ENCODE measurements around the gene CDKN1A.

The CDKN1A gene

DNA sequence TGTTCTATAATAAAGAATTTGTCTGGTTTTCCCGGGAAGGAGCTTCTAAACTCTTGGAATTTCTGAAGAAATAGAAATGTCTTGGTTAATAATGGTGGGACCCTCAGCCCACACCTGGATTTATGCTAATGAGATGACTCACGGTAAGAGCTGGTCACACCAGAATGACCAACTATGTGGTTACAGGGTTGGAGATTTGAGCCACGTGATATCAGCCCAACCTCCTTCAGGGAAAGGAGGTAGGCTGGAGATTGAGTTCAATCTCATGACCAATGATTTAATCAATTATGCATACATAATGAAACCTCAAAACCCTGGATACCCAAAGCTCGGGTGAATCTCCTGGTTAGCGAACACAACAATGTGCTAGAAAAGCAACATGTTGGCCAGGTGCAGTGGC is 22.1 kb upstream of the CDKN1A start:
- DNase-seq: no peak

DNA sequence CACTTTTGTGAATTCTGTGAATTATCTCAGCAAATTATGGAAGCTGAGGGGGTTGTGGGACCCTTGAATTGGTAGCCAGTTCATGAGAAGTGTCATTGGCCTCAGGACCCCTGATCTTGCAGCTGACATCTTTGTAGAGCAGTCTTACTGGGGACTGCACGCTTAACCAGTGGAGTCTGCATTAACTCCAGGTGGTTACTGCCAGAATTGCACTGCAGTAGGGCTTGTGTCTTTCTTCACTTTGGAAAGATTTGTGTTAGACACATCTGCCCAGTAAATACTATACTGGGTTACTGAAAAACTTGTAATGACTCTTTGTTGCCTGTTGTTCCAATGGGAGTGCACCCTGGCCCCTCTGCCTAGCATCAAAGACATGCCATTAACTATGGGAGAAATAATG is 21.2 kb upstream of the CDKN1A start:
- no peak for DNase-seq

DNA sequence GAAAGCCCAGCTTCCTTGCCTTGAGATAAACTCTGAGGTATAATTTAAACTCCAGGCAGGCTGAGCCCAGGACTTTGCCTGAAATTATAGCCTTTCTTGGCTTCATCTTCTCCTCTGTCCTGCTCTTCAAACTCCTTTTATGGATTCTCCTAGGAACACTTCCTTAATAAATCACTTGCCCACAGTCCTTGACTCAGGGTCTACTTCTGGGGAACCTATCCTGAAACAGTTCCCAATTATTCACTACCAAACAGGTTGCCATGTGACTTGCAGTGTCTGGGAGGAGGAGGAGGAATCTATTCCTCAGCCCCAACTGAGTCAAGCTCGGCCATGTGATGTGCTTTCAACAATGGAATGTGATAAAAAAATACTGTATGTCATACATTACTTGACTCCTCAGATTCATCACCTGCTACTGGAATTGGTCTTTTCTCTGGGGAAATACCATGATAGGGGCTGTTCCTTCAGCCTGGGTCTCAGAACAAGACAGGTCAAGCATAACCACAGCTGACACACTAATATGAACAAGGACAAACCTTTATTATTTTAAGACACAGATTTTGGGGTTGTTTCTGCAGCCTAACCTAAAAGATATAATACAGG is 20.5 kb upstream of the CDKN1A start:
- no peak for DNase-seq

DNA sequence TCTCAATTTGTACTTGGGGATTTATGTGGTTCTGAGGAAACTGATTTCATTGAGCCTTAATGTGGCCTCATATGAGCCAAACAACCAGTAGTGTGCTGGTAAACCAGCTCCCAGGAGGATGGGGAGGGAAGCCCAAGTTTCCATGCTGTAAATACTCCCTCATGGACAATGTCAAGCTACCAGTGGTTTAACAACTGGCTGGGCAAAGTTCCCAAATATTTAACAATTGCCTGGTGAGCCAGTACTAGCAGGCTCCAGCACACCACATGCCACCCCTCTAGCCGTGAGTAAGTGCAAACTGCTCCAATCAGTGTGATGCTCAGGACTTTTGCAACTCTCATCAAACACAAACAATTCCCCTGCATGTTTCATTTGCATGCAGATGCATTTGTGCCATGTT is 19.2 kb upstream of the CDKN1A start:
- DNase-seq: no peak

DNA sequence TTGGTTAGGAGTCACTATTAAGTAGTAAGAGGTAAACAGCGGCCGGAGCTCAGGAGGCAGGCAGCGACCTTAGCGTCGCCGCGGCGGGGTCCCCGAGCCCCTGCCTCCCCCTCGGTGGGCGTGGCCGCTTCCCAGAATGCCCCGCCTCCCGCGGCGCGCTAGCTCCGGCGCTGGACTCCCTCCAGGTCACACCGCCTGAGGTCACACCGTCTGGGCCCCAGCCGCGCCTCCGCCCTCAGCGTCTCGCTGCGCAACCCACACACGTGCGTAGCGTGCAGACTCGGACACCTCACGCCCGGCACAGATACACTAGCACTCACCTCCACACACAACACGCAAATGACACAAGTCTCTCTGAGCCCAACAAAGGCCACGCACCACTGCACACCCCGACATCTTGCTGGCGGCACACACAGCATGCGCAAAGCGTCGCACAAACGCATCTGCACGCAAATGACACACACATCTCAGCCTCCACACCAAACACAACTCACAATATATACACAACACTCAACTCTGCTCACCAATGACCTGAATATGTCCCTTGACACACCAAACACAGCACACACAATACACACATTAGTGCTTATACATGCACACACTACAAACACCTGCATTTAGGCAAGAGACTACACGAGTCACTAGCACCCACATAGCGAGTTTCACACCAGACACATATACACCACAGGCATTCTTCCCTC is 17.6 kb upstream of the CDKN1A start:
- no peak for DNase-seq

DNA sequence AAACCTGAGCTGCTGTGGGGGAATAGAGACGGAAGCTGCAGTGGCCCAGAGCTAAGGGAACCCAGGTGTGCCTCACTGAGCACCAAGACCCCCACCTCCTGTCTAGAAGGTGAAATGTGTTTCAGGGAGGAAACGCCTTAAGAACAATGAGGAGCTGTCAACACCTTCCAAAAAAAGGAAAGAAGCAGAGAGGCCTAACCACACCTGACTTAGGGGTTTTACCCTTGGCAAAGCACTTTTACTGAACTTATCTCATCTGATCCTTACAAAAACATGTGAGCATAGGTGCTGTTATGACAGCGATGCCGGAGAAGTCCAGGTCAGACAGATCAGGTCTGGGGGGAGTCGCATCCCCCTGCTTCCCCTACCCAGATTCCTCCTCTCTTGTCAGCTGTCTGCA is 16.1 kb upstream of the CDKN1A start:
- DNase-seq: no peak

DNA sequence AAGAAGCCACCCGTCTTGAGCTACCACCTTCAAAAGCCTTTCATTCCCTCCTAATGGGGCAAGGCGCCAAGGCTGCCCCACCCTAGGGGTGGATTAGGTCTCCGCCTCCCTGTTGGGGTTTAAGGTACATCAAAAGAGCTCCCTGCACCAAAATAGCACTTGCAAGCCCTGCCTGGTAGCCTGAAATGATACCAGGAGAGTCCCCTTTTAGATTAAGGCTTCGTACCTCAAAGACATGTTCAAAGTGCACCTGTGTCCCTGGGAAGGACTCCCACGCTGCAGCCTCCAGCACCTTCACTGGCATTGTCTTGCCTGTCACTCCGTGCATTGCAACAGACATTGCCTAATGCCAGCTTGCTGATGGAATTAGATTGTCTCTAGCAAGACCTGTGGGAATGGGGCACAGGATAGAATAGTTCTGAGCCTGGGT is 15.7 kb upstream of the CDKN1A start:
- DNase-seq: no peak

DNA sequence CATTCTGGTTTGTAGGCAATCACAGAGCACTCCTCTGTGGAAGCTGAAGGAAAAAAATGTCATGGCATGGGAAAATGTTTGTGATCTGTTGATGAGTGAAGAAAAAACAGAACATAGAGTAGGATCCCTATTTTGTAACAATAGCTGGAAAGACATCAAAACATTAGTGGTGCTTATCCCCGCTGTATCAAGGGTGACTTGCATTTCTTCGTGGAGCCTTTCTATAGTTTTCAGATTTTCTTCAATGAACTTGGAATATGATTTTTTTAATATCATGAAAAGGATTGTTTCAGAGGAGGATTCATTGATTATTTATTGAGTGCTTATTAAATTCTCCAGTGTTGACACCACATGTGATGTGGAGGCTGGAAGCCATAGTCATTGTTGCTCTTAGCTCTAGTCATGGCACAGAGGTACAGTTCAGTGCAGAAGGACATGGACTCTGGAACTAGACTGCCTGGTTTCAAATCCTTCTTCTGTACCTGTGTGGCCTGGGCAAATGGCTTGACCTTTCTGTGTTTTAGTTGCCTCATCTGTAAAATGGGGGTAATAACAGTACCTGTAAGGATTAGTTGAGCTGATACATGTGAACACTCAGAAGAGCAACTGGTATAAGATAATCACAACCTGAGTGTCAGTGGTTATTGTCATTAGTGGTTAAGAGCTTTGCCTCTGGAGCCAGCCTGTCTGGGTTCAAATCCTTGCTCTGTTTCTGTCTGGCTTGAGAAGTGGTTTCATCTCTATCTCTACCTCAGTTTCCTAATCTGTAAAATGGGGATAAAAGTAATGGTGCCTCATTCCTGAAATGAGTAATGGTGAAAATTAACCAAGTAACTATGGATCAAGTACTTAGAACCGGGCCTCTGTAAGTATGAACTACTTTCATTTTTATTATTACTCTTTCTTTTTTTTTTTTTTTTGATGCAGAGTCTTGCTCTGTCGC is 14.7 kb upstream of the CDKN1A start:
- DNase-seq: no peak

DNA sequence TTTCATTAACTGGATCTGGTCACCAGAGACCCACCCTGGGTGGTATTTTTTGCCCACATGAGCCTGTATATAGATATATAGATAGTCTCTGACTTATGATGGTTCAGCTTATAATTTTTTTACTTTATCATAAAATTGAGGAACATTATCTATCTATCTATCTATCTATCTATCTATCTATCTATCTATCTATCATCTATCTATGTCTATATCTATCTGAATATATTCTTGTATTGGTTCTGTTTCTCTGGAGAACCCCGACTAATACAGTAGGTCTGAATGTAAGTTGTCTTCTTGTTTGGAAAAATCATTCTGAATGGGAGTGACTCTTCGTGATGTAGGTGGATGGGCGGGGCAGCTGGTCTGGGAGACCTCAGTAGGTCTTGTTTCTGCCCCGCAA is 13.3 kb upstream of the CDKN1A start:
- no peak for DNase-seq

DNA sequence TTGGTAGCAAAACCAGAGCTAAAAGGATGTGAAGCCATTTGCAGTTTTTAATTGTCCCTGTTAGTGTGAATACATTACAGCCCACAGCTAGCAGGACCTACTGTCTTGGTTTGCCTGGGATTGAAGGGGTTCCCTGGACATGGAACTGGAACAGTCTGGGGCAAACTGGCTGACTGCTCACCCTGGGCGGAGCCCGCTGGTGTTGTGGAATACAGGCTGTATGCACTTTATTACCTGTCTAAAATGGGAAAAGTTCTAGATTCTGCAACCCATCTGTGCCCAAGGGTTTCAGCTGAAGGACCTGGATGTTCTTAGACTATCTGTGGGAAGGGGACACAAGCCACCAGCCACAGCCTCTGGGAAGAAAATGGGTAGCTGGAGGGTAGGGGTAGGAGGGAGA is 12.2 kb upstream of the CDKN1A start:
- DNase-seq: no peak

DNA sequence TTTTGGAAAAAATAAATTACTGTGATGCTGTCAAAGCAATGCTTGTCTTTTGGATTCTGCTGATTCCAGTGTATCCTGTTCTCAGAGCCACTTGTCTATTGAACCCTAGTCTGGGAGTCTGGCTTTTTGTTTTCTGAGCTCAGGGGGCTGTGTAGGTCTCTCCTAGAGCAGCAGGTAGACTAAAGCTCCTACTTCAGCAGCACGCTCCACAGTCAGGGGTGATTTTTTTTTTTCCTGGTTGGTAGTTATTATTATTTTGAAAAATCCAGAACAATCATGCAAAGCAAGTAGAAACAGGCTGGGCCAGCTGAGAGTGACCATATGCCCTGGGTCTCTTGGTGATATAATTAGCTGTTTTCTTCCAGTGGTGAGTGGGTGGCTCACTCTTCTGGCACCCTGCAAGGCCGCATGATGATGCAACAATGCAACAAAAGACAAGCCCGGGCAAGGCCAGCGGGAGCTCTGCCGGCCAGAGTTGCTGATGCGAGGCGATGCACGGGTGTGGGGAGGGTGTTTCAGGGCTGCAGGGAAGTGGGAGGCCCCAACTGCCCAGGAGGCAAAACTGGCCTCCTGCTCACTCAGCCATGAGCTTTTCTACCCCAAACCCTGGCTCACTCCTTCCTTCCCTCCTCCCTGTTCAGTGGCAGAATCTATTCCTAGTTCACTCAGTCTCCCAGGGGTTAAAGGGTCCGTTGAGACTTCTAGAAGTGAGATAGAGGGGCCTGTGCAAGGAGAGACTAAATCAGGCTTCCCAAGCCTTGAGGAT is 11.5 kb upstream of the CDKN1A start:
- no peak for DNase-seq

DNA sequence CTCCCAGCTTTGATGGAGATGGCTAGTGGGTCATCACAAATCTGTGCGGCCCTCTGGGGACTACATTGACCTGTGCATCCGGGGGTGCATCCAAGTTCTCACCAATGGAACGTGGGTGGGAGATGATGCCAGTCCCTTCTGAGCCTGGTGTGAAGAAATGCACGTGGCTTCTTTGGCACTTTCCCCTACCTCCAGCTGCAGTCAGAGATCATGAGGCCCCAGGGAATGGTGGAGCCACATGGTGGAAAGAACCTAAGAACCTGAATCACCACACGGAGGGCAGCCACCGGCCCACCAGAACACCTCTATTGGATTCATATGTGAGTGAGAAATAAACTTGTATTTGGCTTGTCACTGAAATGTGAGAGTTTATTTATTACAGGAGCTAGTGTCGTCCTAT is 9.9 kb upstream of the CDKN1A start:
- DNase-seq: no peak

DNA sequence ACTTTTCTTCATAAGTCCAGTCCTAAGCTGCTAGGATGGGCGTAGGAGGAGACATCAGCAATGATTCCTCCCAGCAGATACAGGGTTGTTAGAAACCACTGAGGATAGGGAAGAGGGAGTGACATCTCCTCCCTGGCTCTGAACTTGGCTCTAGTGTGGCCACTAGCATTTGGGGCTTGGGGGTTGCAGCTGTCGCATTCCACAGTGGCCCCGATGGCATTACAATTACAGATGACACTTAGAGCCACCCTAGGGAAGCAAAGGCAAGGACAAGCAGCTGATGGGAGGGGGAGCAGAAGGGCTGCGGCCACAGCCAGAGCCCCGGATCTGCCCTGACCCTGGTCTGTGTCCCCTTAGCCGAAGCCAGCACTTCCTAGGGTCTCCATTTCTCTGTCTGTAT is 9.5 kb upstream of the CDKN1A start:
- DNase-seq: no peak

DNA sequence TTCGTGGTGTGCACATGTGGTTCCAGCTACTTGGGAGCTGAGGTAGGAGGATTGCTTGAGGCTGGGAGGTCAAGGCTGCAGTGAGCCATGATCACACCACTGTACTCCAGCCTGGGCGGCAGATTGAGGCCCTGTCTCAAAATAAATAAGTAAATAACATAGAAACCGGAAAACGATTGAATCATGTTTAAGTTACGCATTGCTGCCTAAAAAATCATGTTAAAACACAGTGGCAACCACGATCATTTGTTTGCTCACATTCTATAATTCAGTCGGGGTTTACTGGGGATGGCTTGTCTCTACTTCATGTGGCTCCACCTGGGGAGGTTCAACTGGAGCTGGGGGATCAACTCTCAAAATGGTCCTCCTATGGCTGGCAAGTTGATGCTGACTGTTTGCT is 8.2 kb upstream of the CDKN1A start:
- DNase-seq: no peak

DNA sequence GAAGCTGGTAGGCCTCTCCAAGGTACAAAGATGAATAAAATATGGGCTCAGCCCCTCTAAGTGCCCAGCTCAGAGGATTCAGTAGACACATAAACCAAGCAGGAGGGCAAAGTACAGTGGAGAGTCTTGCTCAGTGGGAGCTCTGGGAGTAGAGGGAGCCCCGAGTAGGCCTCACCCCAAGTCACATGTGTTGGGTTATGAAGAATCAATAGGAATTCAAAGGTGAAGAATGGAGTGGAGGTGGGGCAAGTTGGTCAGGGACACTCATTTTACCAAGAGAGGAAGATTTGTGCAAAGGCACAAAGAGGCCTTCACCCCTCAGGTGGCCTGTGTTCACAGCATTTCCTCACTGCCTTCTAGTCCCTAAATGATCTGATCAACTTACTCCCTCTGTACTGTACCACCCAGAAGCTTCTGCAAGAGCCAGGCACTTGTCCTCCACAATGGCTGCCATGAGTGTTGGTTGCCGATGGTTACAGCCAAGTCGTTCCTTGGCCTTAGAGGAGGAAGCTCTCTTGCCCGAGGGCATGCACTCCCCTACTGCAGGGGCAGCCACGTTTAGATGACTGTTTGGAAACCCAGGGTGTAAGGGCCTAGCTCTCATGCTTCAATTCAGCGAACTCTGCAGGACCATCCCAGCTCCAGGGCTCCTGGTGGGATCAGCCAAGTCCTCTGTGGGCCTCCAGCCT is 6.7 kb upstream of the CDKN1A start:
- DNase-seq: no peak

DNA sequence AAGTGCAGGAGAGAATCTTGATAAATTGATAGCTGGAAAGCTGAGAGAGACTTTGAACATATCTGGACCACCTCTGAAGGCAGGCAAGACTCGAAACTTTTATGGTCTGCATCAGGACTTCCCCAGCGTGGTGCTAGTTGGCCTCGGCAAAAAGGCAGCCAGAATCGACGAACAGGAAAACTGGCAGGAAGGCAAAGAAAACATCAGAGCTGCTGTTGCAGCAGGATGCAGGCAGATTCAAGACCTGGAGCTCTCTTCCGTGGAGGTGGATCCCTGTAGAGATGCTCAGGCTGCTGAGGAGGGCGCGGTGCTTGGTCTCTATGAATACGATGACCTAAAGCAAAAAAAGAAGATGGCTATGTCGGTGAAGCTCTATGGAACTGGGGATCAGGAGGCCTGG is 4.6 kb upstream of the CDKN1A start:
- DNase-seq: no peak

DNA sequence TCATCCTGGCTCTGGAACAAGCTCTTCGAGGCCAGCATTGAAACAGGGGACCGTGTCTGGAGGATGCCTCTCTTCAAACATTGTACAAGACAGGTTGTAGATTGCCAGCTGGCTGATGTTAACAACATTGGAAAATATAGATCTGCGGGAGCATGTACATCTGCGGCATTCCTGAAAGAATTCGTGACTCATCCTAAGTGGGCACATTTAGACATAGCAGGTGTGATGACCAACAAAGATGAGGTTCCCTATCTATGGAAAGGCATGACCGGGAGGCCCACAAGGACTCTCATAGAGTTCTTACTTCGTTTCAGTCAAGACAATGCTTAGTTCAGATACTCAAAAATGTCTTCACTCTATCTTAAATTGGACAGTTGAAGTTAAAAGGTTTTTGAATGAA is 3.6 kb upstream of the CDKN1A start:
- DNase-seq: no peak

DNA sequence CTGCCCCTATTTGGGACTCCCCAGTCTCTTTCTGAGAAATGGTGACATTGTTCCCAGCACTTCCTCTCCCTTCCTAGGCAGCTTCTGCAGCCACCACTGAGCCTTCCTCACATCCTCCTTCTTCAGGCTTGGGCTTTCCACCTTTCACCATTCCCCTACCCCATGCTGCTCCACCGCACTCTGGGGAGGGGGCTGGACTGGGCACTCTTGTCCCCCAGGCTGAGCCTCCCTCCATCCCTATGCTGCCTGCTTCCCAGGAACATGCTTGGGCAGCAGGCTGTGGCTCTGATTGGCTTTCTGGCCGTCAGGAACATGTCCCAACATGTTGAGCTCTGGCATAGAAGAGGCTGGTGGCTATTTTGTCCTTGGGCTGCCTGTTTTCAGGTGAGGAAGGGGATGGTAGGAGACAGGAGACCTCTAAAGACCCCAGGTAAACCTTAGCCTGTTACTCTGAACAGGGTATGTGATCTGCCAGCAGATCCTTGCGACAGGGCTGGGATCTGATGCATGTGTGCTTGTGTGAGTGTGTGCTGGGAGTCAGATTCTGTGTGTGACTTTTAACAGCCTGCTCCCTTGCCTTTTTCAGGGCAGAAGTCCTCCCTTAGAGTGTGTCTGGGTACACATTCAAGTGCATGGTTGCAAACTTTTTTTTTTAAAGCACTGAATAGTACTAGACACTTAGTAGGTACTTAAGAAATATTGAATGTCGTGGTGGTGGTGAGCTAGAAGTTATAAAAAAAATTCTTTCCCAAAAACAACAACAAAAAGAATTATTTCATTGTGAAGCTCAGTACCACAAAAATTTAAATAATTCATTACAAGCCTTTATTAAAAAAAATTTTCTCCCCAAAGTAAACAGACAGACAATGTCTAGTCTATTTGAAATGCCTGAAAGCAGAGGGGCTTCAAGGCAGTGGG is 2.1 kb upstream of the CDKN1A start:
- DNase-seq: no peak

DNA sequence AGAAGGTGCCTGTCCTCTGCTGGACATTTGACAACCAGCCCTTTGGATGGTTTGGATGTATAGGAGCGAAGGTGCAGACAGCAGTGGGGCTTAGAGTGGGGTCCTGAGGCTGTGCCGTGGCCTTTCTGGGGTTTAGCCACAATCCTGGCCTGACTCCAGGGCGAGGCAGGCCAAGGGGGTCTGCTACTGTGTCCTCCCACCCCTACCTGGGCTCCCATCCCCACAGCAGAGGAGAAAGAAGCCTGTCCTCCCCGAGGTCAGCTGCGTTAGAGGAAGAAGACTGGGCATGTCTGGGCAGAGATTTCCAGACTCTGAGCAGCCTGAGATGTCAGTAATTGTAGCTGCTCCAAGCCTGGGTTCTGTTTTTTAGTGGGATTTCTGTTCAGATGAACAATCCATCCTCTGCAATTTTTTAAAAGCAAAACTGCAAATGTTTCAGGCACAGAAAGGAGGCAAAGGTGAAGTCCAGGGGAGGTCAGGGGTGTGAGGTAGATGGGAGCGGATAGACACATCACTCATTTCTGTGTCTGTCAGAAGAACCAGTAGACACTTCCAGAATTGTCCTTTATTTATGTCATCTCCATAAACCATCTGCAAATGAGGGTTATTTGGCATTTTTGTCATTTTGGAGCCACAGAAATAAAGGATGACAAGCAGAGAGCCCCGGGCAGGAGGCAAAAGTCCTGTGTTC is 1.3 kb upstream of the CDKN1A start:
- DNase-seq: no peak

DNA sequence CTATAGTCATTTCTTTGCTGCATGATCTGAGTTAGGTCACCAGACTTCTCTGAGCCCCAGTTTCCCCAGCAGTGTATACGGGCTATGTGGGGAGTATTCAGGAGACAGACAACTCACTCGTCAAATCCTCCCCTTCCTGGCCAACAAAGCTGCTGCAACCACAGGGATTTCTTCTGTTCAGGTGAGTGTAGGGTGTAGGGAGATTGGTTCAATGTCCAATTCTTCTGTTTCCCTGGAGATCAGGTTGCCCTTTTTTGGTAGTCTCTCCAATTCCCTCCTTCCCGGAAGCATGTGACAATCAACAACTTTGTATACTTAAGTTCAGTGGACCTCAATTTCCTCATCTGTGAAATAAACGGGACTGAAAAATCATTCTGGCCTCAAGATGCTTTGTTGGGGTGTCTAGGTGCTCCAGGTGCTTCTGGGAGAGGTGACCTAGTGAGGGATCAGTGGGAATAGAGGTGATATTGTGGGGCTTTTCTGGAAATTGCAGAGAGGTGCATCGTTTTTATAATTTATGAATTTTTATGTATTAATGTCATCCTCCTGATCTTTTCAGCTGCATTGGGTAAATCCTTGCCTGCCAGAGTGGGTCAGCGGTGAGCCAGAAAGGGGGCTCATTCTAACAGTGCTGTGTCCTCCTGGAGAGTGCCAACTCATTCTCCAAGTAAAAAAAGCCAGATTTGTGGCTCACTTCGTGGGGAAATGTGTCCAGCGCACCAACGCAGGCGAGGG is 594 bp upstream of the CDKN1A start:
- no peak for DNase-seq

Measured in activated T-cell treated with anti-CD3 and anti-CD28 coated beads, Interleukin-2, amount 50 U/mL, for 1 hour (primary cell).